H1 (cell line): ENCODE measurements around the gene CRYGA. TPM values are rescaled to one million over a fixed set of nuclear protein-coding genes. Genes with fewer than 3 reads are reported as not detected.

ENCODE experiments used
- CTCF ChIA-PET: fragments of 300-600 bp; sonication (Branson Sonifier 250); formaldehyde crosslinking; loops from one replicate; lab custom pipeline; 2021; ENCODE audit not compliant: partially characterized antibody; lab: Charles Lee
- POLR2A ChIA-PET: fragments of 300-600 bp; sonication (Branson Sonifier 250); formaldehyde crosslinking; loops from one replicate; lab custom pipeline; 2021; ENCODE audit warnings: inconsistent platforms; ENCODE audit not compliant: partially characterized antibody; lab: Charles Lee
- DNase-seq, 2 experiments: peaks; one replicate each; pipeline versions ENCODE4 v3.0.0 to v3.0.0-alpha.2; 2010 to 2022; ENCODE audit warnings: low spot score in 2 of 2, low read depth in 1 of 2, mixed read lengths in 1 of 2
- FAIRE-seq: peaks from 2 replicates; lab custom pipeline; 2011; peaks lifted over from hg19 to GRCh38; lab: Jason Lieb, UNC
- H2AFZ ChIP-seq: 2 replicates; pipeline ENCODE4 v1.8.1; 2012; ENCODE audit warnings: low read length, inconsistent platforms
- H2AK5ac ChIP-seq: 2 replicates; pipeline ENCODE4 v1.6.1; 2013; ENCODE audit warnings: low read depth, low read length
- H2BK120ac ChIP-seq: replicated peaks from 2 replicates; pipeline ENCODE3; 2013; ENCODE audit warnings: low read depth, low read length, inconsistent platforms
- H2BK12ac ChIP-seq: 2 replicates; pipeline ENCODE4 v1.6.1; 2013; ENCODE audit warnings: low read depth, low read length
- H2BK15ac ChIP-seq: 2 replicates; pipeline ENCODE4 v1.6.1; 2013; ENCODE audit warnings: low read length
- H2BK20ac ChIP-seq: 2 replicates; pipeline ENCODE4 v1.6.1; 2013; ENCODE audit warnings: low read length
- H2BK5ac ChIP-seq: 2 replicates; pipeline ENCODE4 v1.6.1; 2013; ENCODE audit warnings: low read depth, low read length
- H3K14ac ChIP-seq: 2 replicates; pipeline ENCODE4 v1.6.1; 2013; ENCODE audit warnings: inconsistent platforms; ENCODE audit not compliant: insufficient read length
- H3K18ac ChIP-seq: 2 replicates; pipeline ENCODE4 v1.6.1; 2013; ENCODE audit warnings: low read length; ENCODE audit errors: extremely low read depth
- H3K23ac ChIP-seq: 2 replicates; pipeline ENCODE4 v1.6.1; 2013; ENCODE audit warnings: inconsistent platforms; ENCODE audit not compliant: insufficient read length
- H3K23me2 ChIP-seq: 2 replicates; pipeline ENCODE4 v1.6.1; 2013; ENCODE audit warnings: low read depth, low read length
- H3K27ac ChIP-seq: 2 replicates; pipeline ENCODE4 v1.6.1; 2011; ENCODE audit warnings: low read depth, low read length, inconsistent platforms
- H3K27me3 ChIP-seq, 4 experiments: replicated peaks in 1 of 4; 1 replicate in 1 of 4; 2 replicates in 3 of 4; pipeline versions ENCODE4 v1.6.1 to v1.8.1; 2011 to 2013; ENCODE audit warnings: low read length in 3 of 4, mild to moderate bottlenecking in 3 of 4, inconsistent platforms in 2 of 4, mixed read lengths in 2 of 4, moderate library complexity in 1 of 4; ENCODE audit not compliant: control insufficient read depth in 3 of 4, insufficient read depth in 3 of 4; ENCODE audit errors: extremely low read depth in 1 of 4
- H3K36me3 ChIP-seq, 4 experiments: 2 replicates each; pipeline versions ENCODE4 v1.6.1 to v1.8.1; 2011 to 2013; ENCODE audit warnings: mild to moderate bottlenecking in 4 of 4, low read length in 3 of 4, moderate library complexity in 2 of 4, control low read depth in 1 of 4, inconsistent platforms in 1 of 4; ENCODE audit not compliant: insufficient read depth in 4 of 4, control insufficient read depth in 2 of 4
- H3K4ac ChIP-seq: replicated peaks from 2 replicates; pipeline ENCODE3; 2013; ENCODE audit warnings: low read length, low read depth, mixed read lengths, inconsistent platforms; ENCODE audit not compliant: insufficient read length
- H3K4me1 ChIP-seq, 4 experiments: replicated peaks in 1 of 4; 1 replicate in 1 of 4; 2 replicates in 3 of 4; pipeline versions ENCODE4 v1.6.1 to v1.8.1; 2011 to 2013; ENCODE audit warnings: low read length in 3 of 4, inconsistent platforms in 2 of 4, mixed read lengths in 1 of 4; ENCODE audit not compliant: insufficient read depth in 4 of 4, control insufficient read depth in 3 of 4
- H3K4me2 ChIP-seq, 2 experiments: 2 replicates each; pipeline versions ENCODE4 v1.6.1 to v1.8.1; 2011 to 2013; ENCODE audit warnings: low read depth in 2 of 2, low read length in 2 of 2, control low read depth in 1 of 2, inconsistent platforms in 1 of 2, mild to moderate bottlenecking in 1 of 2; ENCODE audit not compliant: insufficient read depth in 1 of 2
- H3K4me3 ChIP-seq, 4 experiments: fragments of 200-600, 300-600 bp in 1 of 4; sonication (generic), shearing (Covaris generic), sonication (Bioruptor Twin) in 1 of 4; 2 replicates each; pipeline versions ENCODE4 v1.5.1 to v1.8.1; 2011 to 2016; ENCODE audit warnings: low read length in 4 of 4, low read depth in 3 of 4, control low read depth in 2 of 4, inconsistent platforms in 2 of 4, mild to moderate bottlenecking in 2 of 4, mixed read lengths in 1 of 4, moderate library complexity in 1 of 4; ENCODE audit not compliant: insufficient read depth in 2 of 4; ENCODE audit errors: extremely low read depth in 1 of 4
- H3K56ac ChIP-seq: replicated peaks from 2 replicates; pipeline ENCODE3; 2013; ENCODE audit warnings: low read depth, mild to moderate bottlenecking, mixed read lengths, low read length, inconsistent platforms; ENCODE audit not compliant: insufficient read length
- H3K79me1 ChIP-seq: 2 replicates; pipeline ENCODE4 v1.6.1; 2013; ENCODE audit warnings: low read depth, low read length, control low read depth
- H3K79me2 ChIP-seq, 2 experiments: 2 replicates each; pipeline versions ENCODE4 v1.6.1 to v1.8.1; 2012 to 2013; ENCODE audit warnings: low read length in 2 of 2, mild to moderate bottlenecking in 2 of 2, inconsistent platforms in 1 of 2; ENCODE audit not compliant: insufficient read depth in 2 of 2, control insufficient read depth in 1 of 2
- H3K9ac ChIP-seq, 4 experiments: replicated peaks in 1 of 4; 1 replicate in 1 of 4; 2 replicates in 3 of 4; pipeline versions ENCODE4 v1.6.1 to v1.8.1; 2011 to 2013; ENCODE audit warnings: low read depth in 3 of 4, low read length in 3 of 4, control low read depth in 2 of 4, mild to moderate bottlenecking in 2 of 4, moderate library complexity in 2 of 4, inconsistent platforms in 1 of 4; ENCODE audit errors: extremely low read depth in 1 of 4
- H3K9me3 ChIP-seq, 2 experiments: 2 replicates each; pipeline versions ENCODE4 v1.6.1 to v1.8.1; 2012 to 2013; ENCODE audit warnings: mild to moderate bottlenecking in 2 of 2, moderate library complexity in 2 of 2, control low read depth in 1 of 2, inconsistent platforms in 1 of 2, low read depth in 1 of 2, low read length in 1 of 2, mixed read lengths in 1 of 2; ENCODE audit not compliant: insufficient read depth in 2 of 2
- H4K20me1 ChIP-seq, 2 experiments: replicated peaks in 1 of 2; 2 replicates each; pipeline versions ENCODE3 to v1.8.1; 2011 to 2013; ENCODE audit warnings: inconsistent platforms in 2 of 2, low read length in 2 of 2, mild to moderate bottlenecking in 1 of 2; ENCODE audit not compliant: insufficient read depth in 2 of 2, control insufficient read depth in 1 of 2
- H4K5ac ChIP-seq: 2 replicates; pipeline ENCODE4 v1.6.1; 2013; ENCODE audit warnings: low read length, low read depth, mixed read lengths, inconsistent platforms; ENCODE audit not compliant: insufficient read length
- H4K8ac ChIP-seq: 2 replicates; pipeline ENCODE4 v1.8.0; 2013; ENCODE audit warnings: mild to moderate bottlenecking, moderate library complexity, low read length, inconsistent platforms; ENCODE audit not compliant: insufficient read depth; ENCODE audit errors: extremely low read depth
- H4K91ac ChIP-seq: replicated peaks from 2 replicates; pipeline ENCODE3; 2013; ENCODE audit warnings: low read length, mixed read lengths, inconsistent platforms; ENCODE audit not compliant: insufficient read length
- BACH1 ChIP-seq: IDR thresholded peaks from 2 replicates; pipeline ENCODE4 v1.6.1; 2012; ENCODE audit warnings: low read length, improper control_type of control experiment
- BRCA1 ChIP-seq: IDR thresholded peaks from 2 replicates; pipeline ENCODE4 v1.6.1; 2012; ENCODE audit warnings: low read depth, low read length, improper control_type of control experiment
- CBX8 ChIP-seq: fragments of 300-800, 300-1000 bp; sonication (generic); IDR thresholded peaks from 2 replicates; pipeline ENCODE4 v1.7.1; 2016; ENCODE audit warnings: low read depth, low read length, borderline replicate concordance
- CHD2 ChIP-seq: IDR thresholded peaks from 2 replicates; pipeline ENCODE4 v1.6.1; 2012; ENCODE audit warnings: low read length, improper control_type of control experiment
- GTF2F1 ChIP-seq: IDR thresholded peaks from 2 replicates; pipeline ENCODE4 v1.6.1; 2012; ENCODE audit warnings: low read depth, low read length, improper control_type of control experiment, borderline replicate concordance
- KDM5A ChIP-seq: fragments of 200-600 bp; IDR thresholded peaks from 2 replicates; pipeline ENCODE4 v1.7.1; 2012; ENCODE audit warnings: mild to moderate bottlenecking, low read length, inconsistent platforms, mixed read lengths
- NANOG ChIP-seq: IDR thresholded peaks from 2 replicates; pipeline ENCODE4 v1.6.1; 2011; ENCODE audit warnings: low read length, low read depth, mild to moderate bottlenecking, inconsistent platforms; ENCODE audit not compliant: insufficient read depth, poor library complexity, severe bottlenecking
- PHF8 ChIP-seq: fragments of 200-600 bp; sonication (generic); conservative IDR thresholded peaks from 2 replicates; pipeline ENCODE4 v1.7.1; 2012; ENCODE audit warnings: low read depth, mild to moderate bottlenecking, inconsistent platforms, low read length, moderate library complexity
- SIN3A ChIP-seq, 2 experiments: IDR thresholded peaks in 1 of 2; conservative IDR thresholded peaks in 1 of 2; 2 replicates each; pipeline ENCODE4 v1.6.1; 2011 to 2012; ENCODE audit warnings: low read length in 2 of 2, improper control_type of control experiment in 1 of 2, low read depth in 1 of 2, mild to moderate bottlenecking in 1 of 2
- SIX5 ChIP-seq: IDR thresholded peaks from 2 replicates; pipeline ENCODE4 v1.6.1; 2011; ENCODE audit warnings: mild to moderate bottlenecking, low read depth, low read length
- SP2 ChIP-seq: IDR thresholded peaks from 2 replicates; pipeline ENCODE4 v1.6.1; 2012; ENCODE audit warnings: mild to moderate bottlenecking, low read length, inconsistent platforms
- SP4 ChIP-seq: IDR thresholded peaks from 2 replicates; pipeline ENCODE4 v1.6.1; 2012; ENCODE audit warnings: low read length, inconsistent platforms
- SRF ChIP-seq: IDR thresholded peaks from 2 replicates; pipeline ENCODE4 v1.6.1; 2011; ENCODE audit warnings: mild to moderate bottlenecking, low read depth, low read length, moderate library complexity
- TAF1 ChIP-seq: IDR thresholded peaks from 2 replicates; pipeline ENCODE4 v1.6.1; 2011; ENCODE audit warnings: mild to moderate bottlenecking, low read depth, low read length
- TCF12 ChIP-seq: IDR thresholded peaks from 2 replicates; pipeline ENCODE4 v1.6.1; 2011; ENCODE audit warnings: low read depth, mild to moderate bottlenecking, low read length
- WGBS, 2 experiments: shearing (Covaris generic) in 1 of 2; methylation state at CpG; one replicate each; pipeline versions ENCODE4 v1.1.6 to v1.1.7; 2013 to 2015; ENCODE audit warnings: low lambda C conversion rate in 2 of 2, mixed read lengths in 2 of 2, inconsistent platforms in 1 of 2, low coverage in 1 of 2, missing lambda C conversion rate in 1 of 2; ENCODE audit not compliant: insufficient replicate concordance in 2 of 2, insufficient coverage in 1 of 2, insufficient read length in 1 of 2; ENCODE audit errors: extremely low coverage in 1 of 2, missing lambda C conversion rate in 1 of 2; 5-methylcytosine and 5-hydroxymethylcytosine counted together
- polyA plus RNA-seq, 7 experiments: library from polyadenylated mRNA; depleted of rRNA in 3 of 7; stranded (reverse) in 5 of 7; unstranded in 2 of 7; fragments of >200 nt in 5 of 7; fragments of 200-250 nt in 2 of 7; gene quantifications; 1 replicate in 5 of 7; 2 replicates in 1 of 7; 4 replicates in 1 of 7; pipeline versions ENCODE4 v1.2.1 to v1.2.3, GENCODE V29; 2011 to 2013; ENCODE audit warnings: missing spikeins in 2 of 7, mixed read lengths in 2 of 7
- total RNA-seq: library from RNA; stranded (reverse); fragmentation: NEBNext Ultra II Directional; extraction: Animal tissue kit (Norgen Biotek cat#: 25700); gene quantifications from 2 replicates; pipeline ENCODE4 v1.2.1, GENCODE V29; 2021

CRYGA gene
- total and polyA plus RNA-seq, 2 of the 8 experiments (the other 6 are each of a cell fraction or from before 2014, with no cell fraction given) = not detected

DNA sequence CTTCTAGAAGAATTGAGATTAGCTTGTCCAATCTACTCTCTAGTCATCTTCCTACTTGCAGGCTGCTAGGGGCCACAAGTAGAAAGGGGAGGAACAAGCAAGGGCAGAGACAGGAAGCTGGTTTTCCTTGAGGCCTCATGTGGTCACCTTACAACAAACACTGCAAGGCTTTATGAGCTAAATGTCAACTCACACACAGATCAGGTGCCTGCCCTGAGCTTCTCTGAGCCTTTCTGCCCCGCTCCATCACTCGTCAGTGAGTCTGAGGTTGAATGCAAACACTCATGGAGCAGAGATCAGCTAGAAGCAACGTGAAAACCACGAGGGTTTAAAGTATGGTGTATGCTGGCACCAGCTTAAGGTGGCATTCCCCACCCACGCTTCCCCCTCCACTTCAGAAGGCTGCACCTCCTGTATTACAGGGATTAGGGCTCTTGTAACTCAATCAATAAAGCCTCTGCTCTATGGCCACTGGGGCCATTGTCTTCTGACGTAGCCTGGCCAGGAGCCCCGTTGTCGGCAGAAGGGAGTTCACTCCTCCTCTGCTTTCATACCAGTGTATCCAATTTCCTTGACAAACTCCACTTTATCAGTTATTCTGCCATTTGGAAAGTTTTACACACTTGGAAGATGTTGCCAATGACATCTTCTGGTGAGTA is 28.3 kb downstream of the CRYGA start:
- FAIRE-seq (no peak), DNase-seq (no peak)
- Histone ChIP-seq H2BK15ac (no peak overlapping the region), H3K23me2 (no peaks in the 10 kb centered on the region), H3K4ac (no peak overlapping the region), H3K79me1 (no peaks in the 10 kb centered on the region), H3K18ac (no peak overlapping the region), H3K9ac (no peak overlapping the region), H4K5ac (no peak overlapping the region), H3K56ac (no peak overlapping the region), H2AFZ (no peak overlapping the region), H3K4me1 (no peaks in the 10 kb centered on the region), H3K36me3 (no peaks in the 10 kb centered on the region), H4K20me1 (no peaks in the 10 kb centered on the region), H3K4me3 (no peak overlapping the region), H3K14ac (no peak overlapping the region), H3K27ac (no peak overlapping the region), H3K4me2 (no peak overlapping the region), H4K91ac (no peak overlapping the region), H3K23ac (no peak overlapping the region), H2BK12ac (0 out of 2 replicates have a peak overlapping the region, but pooled peaks have one; percentile 18), H2BK20ac (no peak overlapping the region), H2AK5ac (no peak overlapping the region), H2BK5ac (no peak overlapping the region), H3K27me3 (no peaks in the 10 kb centered on the region), H3K9me3 (no peaks in the 10 kb centered on the region; a peak in 1 of 4 replicates), H3K79me2 (no peaks in the 10 kb centered on the region), H2BK120ac (no peak overlapping the region), H4K8ac (no peak overlapping the region)
- POLR2A ChIA-PET = interaction anchor here (0.5 kb wide), 1 partner anchor 41 kb away, joined by 3 read pairs; no protein-coding TSS in a partner anchor
- 74% methylated on average over 8 of the region's 8 CpGs; no CpG with 5 or more reads in 1 of the 2 experiments for WGBS, 2 experiments
- CTCF ChIA-PET = interaction anchor here (0.9 to 1.4 kb wide), 3 partner anchors 9 to 31 kb away, joined by 3 read pairs; no protein-coding TSS in a partner anchor
- TF ChIP-seq KDM5A (no peak), CBX8 (no peak), SIX5 (no peak), SP4 (no peak), TCF12 (no peak), PHF8 (no peak), NANOG (no peak), SP2 (no peak), SRF (no peak), CHD2 (no peak), BACH1 (no peak), SIN3A (conservative IDR thresholded peaks at IDR 0.05 in 1 of 2, IDR thresholded peaks at IDR 0.05 in 1 of 2; ENCODE audit: low read depth in 1 of 2, low read length in 2 of 2) (no peak), TAF1 (no peak), BRCA1 (no peak), GTF2F1 (no peak)
